SK-N-SH treated with all-trans-retinoic acid at 6 μM for 48 hours (cell line): Measurements from ENCODE around the gene CNGA2.

Source experiments
- CREB5 ChIP-seq: fragments of 250-450 bp; sonication (Bioruptor Pico); IDR thresholded peaks from 2 replicates; pipeline ENCODE4 v1.5.1; 2020; ENCODE audit warnings: low read depth, mild to moderate bottlenecking, moderate library complexity
- ISL1 ChIP-seq: fragments of 250-450 bp; sonication (Bioruptor Pico); IDR thresholded peaks from 2 replicates; pipeline ENCODE4 v2.1.2; 2022; ENCODE audit warnings: mild to moderate bottlenecking, moderate library complexity
- PATZ1 ChIP-seq: fragments of 250-450 bp; sonication (Bioruptor Pico); IDR thresholded peaks from 2 replicates; pipeline ENCODE4 v1.8.0; 2020; ENCODE audit warnings: mild to moderate bottlenecking, moderate library complexity, borderline replicate concordance
- PPARA ChIP-seq: fragments of 250-450 bp; sonication (Bioruptor Pico); IDR thresholded peaks from 2 replicates; pipeline ENCODE4 v1.5.0; 2020; ENCODE audit warnings: mild to moderate bottlenecking, borderline replicate concordance
- RARB ChIP-seq: fragments of 250-450 bp; sonication (Bioruptor Pico); IDR thresholded peaks from 2 replicates; pipeline ENCODE4 v1.8.0; 2021; ENCODE audit warnings: mild to moderate bottlenecking, moderate library complexity
- ZFP30 ChIP-seq: fragments of 450-650 bp; formaldehyde crosslinking; IDR thresholded peaks from 2 replicates; pipeline ENCODE4 v1.5.0; 2022; ENCODE audit warnings: mild to moderate bottlenecking, moderate library complexity

GRCh38 chrX:151759041-151759708 is 24.6 kb downstream of the CNGA2 start:
- TF ChIP-seq ZFP30 (no peak), RARB (no peak), CREB5 (CRISPR knock-in tag) (no peak), PPARA (CRISPR knock-in tag) (no peak), PATZ1 (CRISPR knock-in tag) (no peak), ISL1 (CRISPR knock-in tag) (no peak)
